Measurements from ENCODE around the gene RXYLT1.

DNA sequence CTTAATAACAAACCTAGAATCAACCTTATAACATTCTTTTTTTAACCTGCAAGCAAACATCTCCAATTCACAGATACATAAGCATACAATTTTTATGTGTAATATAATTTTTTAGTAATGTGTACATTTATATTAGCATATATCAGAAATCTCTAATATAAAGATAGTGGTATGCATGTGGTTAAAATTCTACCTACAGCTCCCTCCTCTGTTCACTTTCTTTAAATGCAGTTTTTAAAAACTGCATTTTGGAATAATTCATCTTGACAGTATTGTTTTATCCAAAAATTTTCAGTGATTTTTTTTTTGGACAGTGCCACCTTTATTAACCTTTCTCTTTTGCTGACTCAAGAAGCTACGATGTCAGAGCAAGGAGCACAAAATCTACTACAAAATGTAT lies 13.2 kb upstream of the RXYLT1 start:
- TF ChIP-seq, protein P1, sequence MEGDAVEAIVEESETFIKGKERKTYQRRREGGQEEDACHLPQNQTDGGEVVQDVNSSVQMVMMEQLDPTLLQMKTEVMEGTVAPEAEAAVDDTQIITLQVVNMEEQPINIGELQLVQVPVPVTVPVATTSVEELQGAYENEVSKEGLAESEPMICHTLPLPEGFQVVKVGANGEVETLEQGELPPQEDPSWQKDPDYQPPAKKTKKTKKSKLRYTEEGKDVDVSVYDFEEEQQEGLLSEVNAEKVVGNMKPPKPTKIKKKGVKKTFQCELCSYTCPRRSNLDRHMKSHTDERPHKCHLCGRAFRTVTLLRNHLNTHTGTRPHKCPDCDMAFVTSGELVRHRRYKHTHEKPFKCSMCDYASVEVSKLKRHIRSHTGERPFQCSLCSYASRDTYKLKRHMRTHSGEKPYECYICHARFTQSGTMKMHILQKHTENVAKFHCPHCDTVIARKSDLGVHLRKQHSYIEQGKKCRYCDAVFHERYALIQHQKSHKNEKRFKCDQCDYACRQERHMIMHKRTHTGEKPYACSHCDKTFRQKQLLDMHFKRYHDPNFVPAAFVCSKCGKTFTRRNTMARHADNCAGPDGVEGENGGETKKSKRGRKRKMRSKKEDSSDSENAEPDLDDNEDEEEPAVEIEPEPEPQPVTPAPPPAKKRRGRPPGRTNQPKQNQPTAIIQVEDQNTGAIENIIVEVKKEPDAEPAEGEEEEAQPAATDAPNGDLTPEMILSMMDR (conservative IDR thresholded peaks at IDR 0.05): peak; percentile 62
- no peak for TF ChIP-seq ZFX (IDR thresholded peaks at IDR 0.05)

Data from C4-2B (cell line).